NT2/D1 (cell line): ENCODE data around the gene CLSTN2.

Experiments used
- DNase-seq: peaks from one replicate; pipeline ENCODE4 v3.0.0-alpha.2; 2011; ENCODE audit warnings: low read depth, low spot score
- H3K27me3 ChIP-seq: 2 replicates; pipeline ENCODE4 v1.6.0; 2011; ENCODE audit warnings: mild to moderate bottlenecking; ENCODE audit not compliant: insufficient read length, insufficient read depth
- H3K36me3 ChIP-seq: 2 replicates; pipeline ENCODE4 v1.6.1; 2011; ENCODE audit warnings: mild to moderate bottlenecking, low read length, mixed read lengths; ENCODE audit not compliant: insufficient read depth, insufficient read length
- H3K4me1 ChIP-seq: 2 replicates; pipeline ENCODE4 v1.5.1; 2011; ENCODE audit not compliant: insufficient read depth, insufficient read length
- H3K4me3 ChIP-seq: 2 replicates; pipeline ENCODE4 v1.5.1; 2011; ENCODE audit warnings: low read depth; ENCODE audit not compliant: insufficient read length
- H3K9ac ChIP-seq: 2 replicates; pipeline ENCODE4 v1.6.0; 2011; ENCODE audit warnings: low read depth; ENCODE audit not compliant: insufficient read length
- H3K9me3 ChIP-seq: 2 replicates; pipeline ENCODE4 v1.5.1; 2011; ENCODE audit warnings: mild to moderate bottlenecking, low read length; ENCODE audit not compliant: insufficient read depth
- SUZ12 ChIP-seq: IDR thresholded peaks from 2 replicates; pipeline ENCODE4 v1.6.1; 2011; ENCODE audit not compliant: insufficient read length, insufficient read depth; ENCODE audit errors: extremely low read depth
- YY1 ChIP-seq: IDR thresholded peaks from 2 replicates; pipeline ENCODE4 v1.6.1; 2011; ENCODE audit not compliant: insufficient read length, insufficient read depth
- ZNF274 ChIP-seq: IDR thresholded peaks from 2 replicates; pipeline ENCODE4 v1.6.1; 2011; ENCODE audit warnings: mild to moderate bottlenecking, low read depth, low read length

CLSTN2 gene

GRCh38 chr3:140078940-140079339 is 144.0 kb downstream of the CLSTN2 start:
- Histone ChIP-seq H3K36me3 (no peaks in the 10 kb centered on the region), H3K9me3 (no peaks in the 10 kb centered on the region), H3K27me3 (no peaks in the 10 kb centered on the region), H3K4me3 (no peak overlapping the region), H3K9ac (no peak overlapping the region), H3K4me1 (no peaks in the 10 kb centered on the region)
- TF ChIP-seq YY1: no peak
- TF ChIP-seq SUZ12: no peak
- no peak for TF ChIP-seq ZNF274
- no peak for DNase-seq

GRCh38 chr3:140081887-140082286 is 146.9 kb downstream of the CLSTN2 start:
- H3K4me3 ChIP-seq: no peak overlapping the region
- no peaks in the 10 kb centered on the region for H3K27me3 ChIP-seq
- no peak for DNase-seq
- H3K9ac ChIP-seq: no peak overlapping the region
- H3K36me3 ChIP-seq: no peaks in the 10 kb centered on the region
- TF ChIP-seq YY1: no peak
- TF ChIP-seq ZNF274: no peak
- no peak for TF ChIP-seq SUZ12
- H3K9me3 ChIP-seq: no peaks in the 10 kb centered on the region
- no peaks in the 10 kb centered on the region for H3K4me1 ChIP-seq

- no peak for DNase-seq
- H3K9ac ChIP-seq: no peak overlapping the region
- no peaks in the 10 kb centered on the region for H3K27me3 ChIP-seq
- no peak for TF ChIP-seq ZNF274
- TF ChIP-seq SUZ12: no peak
- no peak for TF ChIP-seq YY1
- H3K36me3 ChIP-seq: no peaks in the 10 kb centered on the region
- H3K9me3 ChIP-seq: peaks cover 23% of the 10 kb centered on the region
- no peaks in the 10 kb centered on the region for H3K4me1 ChIP-seq
- H3K4me3 ChIP-seq: no peak overlapping the region
Measured at GRCh38 chr3:140085001-140085400, 150.0 kb downstream of the CLSTN2 start.

GRCh38 chr3:140086642-140087041 is 151.7 kb downstream of the CLSTN2 start:
- DNase-seq: no peak
- no peak overlapping the region for H3K4me3 ChIP-seq
- H3K9ac ChIP-seq: no peak overlapping the region
- H3K27me3 ChIP-seq: no peaks in the 10 kb centered on the region
- no peaks in the 10 kb centered on the region for H3K4me1 ChIP-seq
- TF ChIP-seq YY1 (no peak), SUZ12 (no peak), ZNF274 (no peak)
- H3K9me3 ChIP-seq: peaks cover 36% of the 10 kb centered on the region
- H3K36me3 ChIP-seq: no peaks in the 10 kb centered on the region

GRCh38 chr3:140088058-140088457 is 153.1 kb downstream of the CLSTN2 start:
- no peaks in the 10 kb centered on the region for H3K4me1 ChIP-seq
- no peaks in the 10 kb centered on the region for H3K27me3 ChIP-seq
- no peak overlapping the region for H3K4me3 ChIP-seq
- DNase-seq: no peak
- peaks cover 36% of the 10 kb centered on the region for H3K9me3 ChIP-seq
- no peaks in the 10 kb centered on the region for H3K36me3 ChIP-seq
- H3K9ac ChIP-seq: no peak overlapping the region
- TF ChIP-seq YY1 (no peak), SUZ12 (no peak), ZNF274 (no peak)

- Histone ChIP-seq H3K4me3 (no peak overlapping the region), H3K4me1 (no peaks in the 10 kb centered on the region), H3K9ac (no peak overlapping the region), H3K36me3 (no peaks in the 10 kb centered on the region), H3K9me3 (peaks cover 36% of the 10 kb centered on the region), H3K27me3 (no peaks in the 10 kb centered on the region)
- DNase-seq: no peak
- TF ChIP-seq SUZ12 (no peak), YY1 (no peak), ZNF274 (no peak)
Measured at GRCh38 chr3:140088513-140088912, 153.5 kb downstream of the CLSTN2 start.

GRCh38 chr3:140089403-140090072 is 154.6 kb downstream of the CLSTN2 start:
- no peak overlapping the region for H3K9ac ChIP-seq
- no peaks in the 10 kb centered on the region for H3K27me3 ChIP-seq
- H3K9me3 ChIP-seq: peaks cover 36% of the 10 kb centered on the region
- H3K36me3 ChIP-seq: no peaks in the 10 kb centered on the region
- DNase-seq: no peak
- no peak overlapping the region for H3K4me3 ChIP-seq
- H3K4me1 ChIP-seq: no peaks in the 10 kb centered on the region
- TF ChIP-seq SUZ12 (no peak), YY1 (no peak), ZNF274 (no peak)

GRCh38 chr3:140091143-140091542 is 156.2 kb downstream of the CLSTN2 start:
- TF ChIP-seq SUZ12 (no peak), YY1 (no peak), ZNF274 (no peak)
- H3K27me3 ChIP-seq: no peaks in the 10 kb centered on the region
- no peak for DNase-seq
- no peaks in the 10 kb centered on the region for H3K36me3 ChIP-seq
- H3K4me3 ChIP-seq: no peak overlapping the region
- peaks cover 36% of the 10 kb centered on the region for H3K9me3 ChIP-seq
- no peak overlapping the region for H3K9ac ChIP-seq
- H3K4me1 ChIP-seq: no peaks in the 10 kb centered on the region
